Kidney (tissue), 14 donors: ENCODE data around the gene TNPO2. TPM values are rescaled to one million over a fixed set of nuclear protein-coding genes. Genes with fewer than 3 reads are reported as not detected.

Source experiments
- DNase-seq, 5 donors: peaks; one replicate each; pipeline ENCODE4 v3.0.0-alpha.2; 2013 to 2020
- FAIRE-seq: peaks from 2 replicates; lab custom pipeline; 2012; peaks lifted over from hg19 to GRCh38; lab: Jason Lieb, UNC
- H3K27ac ChIP-seq, 2 donors: one replicate each; pipeline ENCODE4 v1.7.0; 2013; ENCODE audit warnings: low read depth in 2 of 2, low read length in 2 of 2, inconsistent platforms in 1 of 2
- H3K27me3 ChIP-seq: one replicate; pipeline ENCODE4 v1.7.1; 2013; ENCODE audit warnings: low read length, inconsistent platforms; ENCODE audit not compliant: control insufficient read depth, insufficient read depth
- H3K36me3 ChIP-seq, 3 donors: one replicate each; pipeline versions ENCODE4 v1.7.0 to v1.7.1; 2013; ENCODE audit warnings: low read length in 3 of 3, control low read depth in 1 of 3, inconsistent platforms in 1 of 3; ENCODE audit not compliant: insufficient read depth in 3 of 3, control insufficient read depth in 2 of 3
- H3K4me1 ChIP-seq, 3 donors: one replicate each; pipeline versions ENCODE4 v1.7.0 to v1.7.1; 2013; ENCODE audit warnings: low read length in 3 of 3, inconsistent platforms in 1 of 3, low read depth in 1 of 3; ENCODE audit not compliant: control insufficient read depth in 2 of 3, insufficient read depth in 2 of 3
- H3K4me3 ChIP-seq, 3 donors: one replicate each; pipeline versions ENCODE4 v1.7.0 to v1.8.1; 2013; ENCODE audit warnings: low read length in 3 of 3, control low read depth in 1 of 3, inconsistent platforms in 1 of 3
- H3K9ac ChIP-seq, 3 donors: one replicate each; pipeline versions ENCODE4 v1.7.0 to v1.7.1; 2013; ENCODE audit warnings: low read length in 3 of 3, control low read depth in 1 of 3, inconsistent platforms in 1 of 3
- H3K9me3 ChIP-seq, 3 donors: one replicate each; pipeline versions ENCODE4 v1.7.0 to v1.7.1; 2013; ENCODE audit warnings: low read length in 3 of 3, control low read depth in 1 of 3, inconsistent platforms in 1 of 3; ENCODE audit not compliant: control insufficient read depth in 2 of 3, insufficient read depth in 1 of 3
- CTCF ChIP-seq: IDR thresholded peaks from 3 replicates; pipeline ENCODE4 v1.5.1; 2012; ENCODE audit warnings: mild to moderate bottlenecking, moderate library complexity, borderline replicate concordance; ENCODE audit not compliant: insufficient read depth; ENCODE audit errors: extremely low read depth
- intact Hi-C: fragments of 100-400 bp; cut with DNase I; formaldehyde crosslinking; loops from one replicate; pipeline ENCODE4 v1.11.1; 2022
- polyA plus RNA-seq: library from polyadenylated mRNA; stranded (reverse); fragments of 350-450 nt; fragmentation: Illumina TruSeq; extraction: RNeasy Lipid Tissue Mini Kit (QIAGEN cat#74804); gene quantifications from one replicate; pipeline ENCODE4 v1.2.3, GENCODE V29; 2014; ENCODE audit warnings: low read depth, low replicate concordance; ENCODE audit not compliant: insufficient read depth
- total RNA-seq: library from RNA; stranded (reverse); fragmentation: NEBNext Ultra II Directional; extraction: Animal tissue kit (Norgen Biotek cat#: 25700); gene quantifications from one replicate; pipeline ENCODE4 v1.2.1, GENCODE V29; 2021
- donor health status: control.
- donor health status: control.
- donor health status: control.
- donor health status: control.
- donor health status: control.
- donor health status: DM: yes; HTN: yes; CAD: no.
- donor health status: Normal renal cell carcinoma (clear cell type).

Gene TNPO2
- total and polyA plus RNA-seq, 2 donors from 2014 or later = 20.5 to 62.7 TPM

- H3K27me3 ChIP-seq = no peaks in the 10 kb centered on the region
- H3K9me3 ChIP-seq = no peaks in the 10 kb centered on the region
- DNase-seq = peak; percentile 83 to 94 (median 91)
- H3K36me3 ChIP-seq = peaks cover 2 to 8% (median 5%) of the 10 kb centered on the region in 3 donors
- H3K27ac ChIP-seq = peak overlapping the region; percentile 97 to 99
- H3K9ac ChIP-seq = peak overlapping the region; percentile 85 to 91 (median 90)
- peak overlapping the region; percentile 77 to 93 (median 84) for H3K4me3 ChIP-seq
- intact Hi-C loops = loop anchor here (10.0 kb wide), 1 partner anchor 125 kb away; the partner anchor contains the start of gene JUNB
- no peak for FAIRE-seq
- peaks cover 0 to 29% (median 18%) of the 10 kb centered on the region in 3 donors for H3K4me1 ChIP-seq
- no peak for TF ChIP-seq CTCF
Observed at GRCh38 chr19:12669270-12670158, 54.2 kb downstream of the TNPO2 start.

GRCh38 chr19:12668932-12669269 is 54.8 kb downstream of the TNPO2 start:
- H3K4me3 ChIP-seq = peak overlapping the region; percentile 77 to 93 (median 84)
- peak overlapping the region; percentile 85 to 91 (median 90) for H3K9ac ChIP-seq
- peaks cover 0 to 6% (median 2%) of the 10 kb centered on the region in 3 donors for H3K36me3 ChIP-seq
- peaks cover 0 to 29% (median 18%) of the 10 kb centered on the region in 3 donors for H3K4me1 ChIP-seq
- TF ChIP-seq CTCF = no peak
- no peaks in the 10 kb centered on the region for H3K9me3 ChIP-seq
- intact Hi-C loops = no loop called here
- H3K27me3 ChIP-seq = no peaks in the 10 kb centered on the region
- no peak for FAIRE-seq
- peak overlapping the region; percentile 97 to 99 for H3K27ac ChIP-seq
- peak in 3 of 5 donors; percentile 54 to 87 (median 76) for DNase-seq

GRCh38 chr19:12668346-12668745 is 55.4 kb downstream of the TNPO2 start:
- H3K4me1 ChIP-seq = peaks cover 0 to 29% (median 18%) of the 10 kb centered on the region in 3 donors

More at GRCh38 chr19:12668346-12668745, 55.4 kb downstream of the TNPO2 start:
- Histone ChIP-seq H3K27me3 (no peaks in the 10 kb centered on the region), H3K9ac (peak overlapping the region in 2 of 3 donors; percentile 85 to 90), H3K9me3 (no peaks in the 10 kb centered on the region), H3K4me3 (peak overlapping the region; percentile 77 to 93 (median 84)), H3K36me3 (peaks cover 0 to 7% (median 2%) of the 10 kb centered on the region in 3 donors), H3K27ac (peak overlapping the region in 1 of 2 donors; percentile 97)
- DNase-seq (no peak), FAIRE-seq (no peak)
- intact Hi-C loops = no loop called here
- TF ChIP-seq CTCF = no peak
